ENCODE data around the gene GZMM. TPM values are rescaled to one million over a fixed set of nuclear protein-coding genes. Genes with fewer than 3 reads are reported as not detected.

The GZMM gene
- total RNA-seq, 1 donor from 2014 or later: 0.47 TPM

- TF ChIP-seq CTCF (IDR thresholded peaks at IDR 0.05; ENCODE audit: partially characterized antibody, unreplicated experiment): no peak
- peaks cover 5% of the 10 kb centered on the region for H3K9me3 Mint-ChIP-seq (ENCODE audit: unreplicated experiment)
- no peak overlapping the region for H3K27ac Mint-ChIP-seq (ENCODE audit: unreplicated experiment)
- no peaks in the 10 kb centered on the region for H3K36me3 Mint-ChIP-seq (ENCODE audit: unreplicated experiment)
- DNase-seq: no peak
- H3K27me3 Mint-ChIP-seq (ENCODE audit: unreplicated experiment): peaks cover 6% of the 10 kb centered on the region
- H3K4me3 Mint-ChIP-seq (ENCODE audit: unreplicated experiment): no peak overlapping the region
- peaks cover 4% of the 10 kb centered on the region for H3K4me1 Mint-ChIP-seq (ENCODE audit: low read depth, unreplicated experiment)
Measured at GRCh38 chr19:536031-536880, 7.6 kb upstream of the GZMM start.

- H3K9me3 Mint-ChIP-seq (ENCODE audit: unreplicated experiment): peaks cover 5% of the 10 kb centered on the region
- no peak for TF ChIP-seq CTCF (IDR thresholded peaks at IDR 0.05; ENCODE audit: partially characterized antibody, unreplicated experiment)
- peaks cover 6% of the 10 kb centered on the region for H3K27me3 Mint-ChIP-seq (ENCODE audit: unreplicated experiment)
- no peak overlapping the region for H3K4me3 Mint-ChIP-seq (ENCODE audit: unreplicated experiment)
- H3K36me3 Mint-ChIP-seq (ENCODE audit: unreplicated experiment): no peaks in the 10 kb centered on the region
- no peak overlapping the region for H3K27ac Mint-ChIP-seq (ENCODE audit: unreplicated experiment)
- H3K4me1 Mint-ChIP-seq (ENCODE audit: low read depth, unreplicated experiment): peaks cover 4% of the 10 kb centered on the region
- DNase-seq: no peak
Measured at GRCh38 chr19:536881-537404, 6.9 kb upstream of the GZMM start.

- Mint-ChIP-seq H3K36me3 (ENCODE audit: unreplicated experiment) (no peaks in the 10 kb centered on the region), H3K27ac (ENCODE audit: unreplicated experiment) (no peak overlapping the region), H3K27me3 (ENCODE audit: unreplicated experiment) (peaks cover 4% of the 10 kb centered on the region), H3K4me1 (ENCODE audit: low read depth, unreplicated experiment) (peaks cover 4% of the 10 kb centered on the region), H3K9me3 (ENCODE audit: unreplicated experiment) (peaks cover 4% of the 10 kb centered on the region), H3K4me3 (ENCODE audit: unreplicated experiment) (no peak overlapping the region)
- no peak for TF ChIP-seq CTCF (IDR thresholded peaks at IDR 0.05; ENCODE audit: partially characterized antibody, unreplicated experiment)
- DNase-seq: no peak
Measured at GRCh38 chr19:538641-539428, 5.0 kb upstream of the GZMM start.

- peaks cover 4% of the 10 kb centered on the region for H3K9me3 Mint-ChIP-seq (ENCODE audit: unreplicated experiment)
- TF ChIP-seq CTCF (IDR thresholded peaks at IDR 0.05; ENCODE audit: partially characterized antibody, unreplicated experiment): no peak
- H3K27ac Mint-ChIP-seq (ENCODE audit: unreplicated experiment): no peak overlapping the region
- H3K4me1 Mint-ChIP-seq (ENCODE audit: low read depth, unreplicated experiment): peaks cover 4% of the 10 kb centered on the region
- H3K36me3 Mint-ChIP-seq (ENCODE audit: unreplicated experiment): no peaks in the 10 kb centered on the region
- DNase-seq: no peak
- peaks cover 4% of the 10 kb centered on the region for H3K27me3 Mint-ChIP-seq (ENCODE audit: unreplicated experiment)
- H3K4me3 Mint-ChIP-seq (ENCODE audit: unreplicated experiment): no peak overlapping the region
Measured at GRCh38 chr19:539429-540030, 4.3 kb upstream of the GZMM start.

Measured in glutamatergic neuron (in vitro differentiated cells).